Sigmoid colon (tissue), 4 donors: ENCODE results near the gene WBP2.

ENCODE experiments used
- CTCF ChIP-seq, 4 experiments: fragments of 450-650 bp in 3 of 4; fragments of 200-600 bp in 1 of 4; IDR thresholded peaks; one replicate each; pipeline ENCODE4 v1.5.1; 2016 to 2019; ENCODE audit warnings: antibody characterized with exemption in 4 of 4, mild to moderate bottlenecking in 3 of 4, moderate library complexity in 2 of 4
- EP300 ChIP-seq, 4 donors: sonication (generic); formaldehyde crosslinking; IDR thresholded peaks; one replicate each; pipeline ENCODE4 v1.6.1; 2017; ENCODE audit warnings: antibody characterized with exemption in 4 of 4
- POLR2A ChIP-seq, 2 donors: fragments of 450-650 bp; IDR thresholded peaks; one replicate each; pipeline ENCODE4 v1.6.1; 2016; ENCODE audit warnings: antibody characterized with exemption in 2 of 2, mild to moderate bottlenecking in 2 of 2, moderate library complexity in 2 of 2
- POLR2AphosphoS5 ChIP-seq, 4 donors: sonication (generic); formaldehyde crosslinking; IDR thresholded peaks; one replicate each; pipeline ENCODE4 v1.6.1; 2017; ENCODE audit warnings: antibody characterized with exemption in 4 of 4

GRCh38 chr17:75828076-75828400, 27.1 kb downstream of the WBP2 start:
- TF ChIP-seq CTCF (IDR thresholded peaks at IDR 0.05) = no peak
- no peak for TF ChIP-seq POLR2AphosphoS5 (IDR thresholded peaks at IDR 0.05)
- no peak for TF ChIP-seq EP300 (IDR thresholded peaks at IDR 0.05)
- TF ChIP-seq POLR2A (IDR thresholded peaks at IDR 0.05) = no peak
